ENCODE results near the gene HACD2.
"Not testable (repeated sequence)": the region's sequence is repeated elsewhere in the genome, so short reads cannot be mapped to it uniquely, and the experiment has no call there.

HACD2 gene

DNA sequence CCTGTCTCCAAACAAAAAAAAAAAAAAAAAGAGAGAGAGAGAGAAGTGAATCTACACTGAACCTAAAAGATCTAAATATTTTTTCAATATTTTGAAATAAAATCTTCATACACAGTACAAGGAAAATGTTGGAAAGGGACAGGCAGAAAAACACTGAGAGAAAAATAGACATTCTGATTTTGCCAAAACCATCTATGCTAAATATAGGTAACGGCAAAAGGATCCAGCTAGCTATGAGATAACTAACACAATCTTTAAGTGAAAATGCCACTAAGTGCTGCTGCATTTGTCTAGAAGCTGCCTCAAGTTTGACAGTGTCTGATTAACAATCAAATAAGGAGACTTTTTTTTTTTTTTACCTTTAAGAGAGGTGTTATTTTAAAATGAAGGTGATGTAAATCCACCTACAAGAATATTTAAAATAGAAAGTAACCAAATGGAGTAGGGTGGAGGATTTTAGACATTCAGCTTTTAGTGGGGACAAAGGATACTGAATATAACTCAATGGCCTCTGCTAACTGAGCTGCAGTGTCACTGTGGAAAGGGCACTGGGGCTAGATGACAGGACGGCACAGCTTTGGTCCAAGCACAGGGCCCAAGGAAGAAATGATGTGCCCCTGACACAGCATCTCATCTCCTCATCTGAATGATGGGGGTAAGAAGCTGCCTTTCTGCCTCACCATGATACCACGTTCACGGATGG, 62.4 kb downstream of the HACD2 start:
- no peak for DNase-seq

DNA sequence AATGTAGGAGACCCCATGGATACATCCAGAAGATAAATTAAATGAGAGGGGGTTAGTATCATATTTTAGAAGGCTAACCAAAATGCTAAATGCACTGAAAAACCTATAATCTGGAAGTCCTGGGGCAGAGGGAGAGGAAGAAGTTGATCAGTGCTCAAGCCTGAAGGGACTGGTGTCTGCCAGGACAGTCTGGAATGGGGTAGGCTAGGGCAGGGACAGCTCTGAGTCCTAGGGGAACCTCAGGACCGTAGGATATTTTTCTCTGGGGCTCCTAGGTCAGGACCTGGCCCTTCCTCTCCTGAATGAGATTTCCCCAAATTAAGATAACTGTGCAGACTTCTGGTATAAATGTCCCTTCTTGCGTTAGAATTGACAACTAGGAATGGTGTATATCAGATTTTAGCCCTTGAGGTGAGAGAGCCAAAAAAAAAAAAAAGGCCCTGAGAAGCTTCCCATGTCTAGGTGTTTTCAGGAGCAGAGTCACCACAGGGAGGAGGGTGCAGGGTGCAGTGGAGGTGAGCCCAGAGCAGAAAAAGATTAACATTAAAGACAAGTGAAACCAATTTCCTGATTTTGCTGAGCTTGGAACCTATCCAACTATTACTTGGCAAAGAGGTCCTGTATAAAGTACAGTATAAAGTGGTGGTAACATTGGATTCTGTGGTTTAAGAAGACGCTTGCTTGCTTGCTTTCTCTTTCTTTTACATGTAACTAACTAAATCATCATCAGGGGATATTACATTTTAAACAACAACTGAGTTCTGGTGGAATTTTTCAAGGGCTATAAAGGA, 63.5 kb downstream of the HACD2 start:
- DNase-seq: no peak

DNA sequence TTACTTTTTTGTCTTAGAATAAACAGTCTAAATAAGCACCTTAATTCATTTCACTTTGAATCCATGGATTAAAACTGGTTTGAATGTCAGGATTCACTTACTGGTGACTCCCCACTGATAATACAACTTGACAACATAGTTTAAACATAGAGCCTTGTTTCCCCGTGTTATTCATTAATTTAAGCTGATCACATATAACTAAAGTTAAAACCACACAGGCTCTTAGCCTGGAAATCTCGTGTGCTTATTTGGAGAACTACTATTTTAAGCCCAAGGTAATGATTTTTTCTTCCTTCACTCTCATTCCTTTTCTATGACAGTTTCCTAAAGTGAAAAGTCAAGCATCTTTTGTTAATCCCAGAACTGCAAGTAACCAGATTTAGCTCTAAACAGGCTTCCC, 64.2 kb downstream of the HACD2 start:
- no peak for DNase-seq

- no peak for DNase-seq
Measured at GRCh38 chr3:123518892-123519485, 65.9 kb downstream of the HACD2 start.

DNA sequence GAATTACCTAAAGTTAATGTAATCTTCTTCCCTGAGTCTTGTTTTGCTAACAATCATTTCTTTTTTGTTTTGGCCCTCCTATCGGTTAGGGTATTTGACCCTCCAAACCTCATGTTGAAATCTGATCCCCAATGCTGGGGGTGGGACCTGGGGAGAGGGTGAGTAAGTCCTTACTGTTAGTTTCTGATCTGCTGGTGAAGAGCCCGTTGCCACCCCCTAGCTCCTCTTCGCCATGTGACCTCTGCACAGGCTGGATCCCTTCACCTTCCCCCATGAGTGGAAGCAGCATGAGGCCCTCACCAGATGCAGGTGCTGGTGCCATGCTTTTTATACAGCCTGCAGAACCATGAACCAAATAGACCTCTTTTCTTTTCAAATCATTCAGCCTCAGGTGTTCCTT, 73.1 kb downstream of the HACD2 start:
- no peak for DNase-seq

DNA sequence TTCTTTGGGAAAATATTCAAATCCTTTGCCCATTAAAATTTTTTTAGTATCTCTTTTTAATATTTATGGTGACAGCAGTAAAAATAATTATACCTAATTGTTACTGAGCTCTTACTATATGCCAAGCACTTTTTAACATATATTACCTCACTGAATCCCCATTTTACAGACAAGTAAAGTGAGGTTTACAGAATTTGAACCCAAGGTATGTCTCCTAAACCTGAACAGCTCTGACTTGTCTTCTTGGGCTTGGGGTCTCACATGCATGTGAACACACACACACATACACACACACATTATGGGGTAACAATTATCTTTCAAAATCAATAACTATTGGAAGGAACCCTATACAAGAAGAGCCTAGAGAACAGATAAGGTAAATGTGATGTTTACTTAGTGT, 73.8 kb downstream of the HACD2 start:
- DNase-seq: no peak

GRCh38 chr3:123508178-123508577, 76.7 kb downstream of the HACD2 start:
- DNase-seq: no peak

- DNase-seq: no peak
Measured at GRCh38 chr3:123505820-123506219, 79.0 kb downstream of the HACD2 start.

DNA sequence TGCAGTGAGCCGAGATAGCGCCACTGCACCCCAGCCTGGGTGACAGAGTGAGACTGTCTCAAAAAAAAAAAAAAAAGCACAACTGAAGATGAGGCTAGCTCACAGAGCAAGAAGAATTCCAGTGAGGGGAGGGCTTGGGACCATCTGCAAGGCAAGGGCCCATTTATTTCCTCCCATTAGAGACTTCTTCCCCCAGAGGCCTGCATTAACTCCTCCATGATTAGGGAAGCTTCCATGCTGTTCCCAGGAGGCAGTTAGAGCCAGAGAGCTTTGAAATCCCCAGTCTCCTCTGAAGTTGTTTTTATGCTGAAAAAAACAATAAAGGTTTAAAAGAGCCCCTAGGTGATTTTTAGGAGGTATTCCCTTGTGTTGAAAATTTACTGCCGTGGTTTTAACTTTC, 81.7 kb downstream of the HACD2 start:
- DNase-seq: no peak

DNA sequence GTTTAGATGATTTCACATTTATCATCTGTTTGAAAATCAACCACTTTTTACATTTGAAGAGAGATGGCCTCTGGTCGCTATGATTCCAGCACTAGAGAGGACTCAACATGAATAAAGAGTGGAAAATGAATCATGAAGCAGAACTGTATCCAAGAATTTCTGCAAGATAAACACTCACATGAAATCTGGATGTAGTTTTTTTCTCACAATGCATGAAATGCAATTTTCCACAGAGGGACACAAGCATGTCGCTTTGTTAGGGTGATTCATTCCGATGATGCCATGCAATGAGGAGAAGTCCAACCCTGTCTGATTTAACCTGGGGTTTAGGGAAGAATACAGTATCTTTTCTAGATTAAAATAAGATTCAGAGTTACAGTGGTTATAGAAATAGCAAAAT, 85.5 kb downstream of the HACD2 start:
- no peak for DNase-seq

DNA sequence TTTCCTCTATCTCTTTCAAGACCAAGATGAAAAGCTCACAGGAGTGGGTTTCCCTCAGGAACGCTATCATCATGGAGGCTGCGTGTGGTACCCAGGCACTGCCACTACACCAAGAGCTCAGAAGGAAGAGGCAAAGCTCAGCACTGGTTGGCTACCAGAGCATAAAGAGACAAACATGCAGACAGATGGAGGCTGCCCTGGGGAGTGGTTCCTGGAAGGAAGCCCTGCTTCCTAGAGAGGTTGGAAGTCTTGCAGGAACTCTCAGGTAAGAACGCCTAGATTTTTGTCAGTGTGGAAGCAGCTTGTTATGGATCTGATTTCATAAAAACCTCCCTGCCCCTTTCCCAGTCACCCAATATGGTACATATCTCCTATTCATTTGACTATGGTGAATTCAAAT, 86.1 kb downstream of the HACD2 start:
- DNase-seq: no peak

- no peak for DNase-seq
Measured at GRCh38 chr3:123493912-123494311, 90.9 kb downstream of the HACD2 start.

GRCh38 chr3:123491966-123492587, 92.8 kb downstream of the HACD2 start:
- no peak for DNase-seq

DNA sequence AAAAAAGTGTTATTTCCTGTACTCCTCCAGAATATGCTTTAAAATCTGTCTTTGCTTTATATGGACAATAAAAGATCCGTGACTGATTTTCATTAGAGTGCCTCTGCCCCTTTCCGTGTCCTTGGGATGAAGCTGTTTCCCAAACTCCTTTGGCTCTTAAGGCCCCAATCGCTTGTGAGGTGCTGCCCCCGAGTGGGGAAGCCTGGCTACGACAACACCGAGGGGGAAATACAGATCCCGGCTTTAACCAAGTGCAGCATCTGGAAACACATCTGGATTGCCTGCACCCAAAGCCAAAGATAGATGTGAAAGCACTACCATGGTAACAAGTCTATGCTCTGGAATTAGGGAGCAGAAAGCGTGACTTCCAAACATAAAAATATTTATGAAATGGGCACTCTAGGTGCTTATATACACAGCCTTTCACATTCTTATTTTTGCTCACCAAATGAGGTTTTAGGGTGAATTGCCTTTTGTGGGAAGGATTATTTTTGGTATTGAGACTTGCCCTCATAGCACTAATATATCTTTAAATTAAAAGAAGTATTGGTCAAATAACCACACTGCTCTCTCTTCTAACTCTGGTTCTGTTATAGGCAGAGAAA, 95.4 kb downstream of the HACD2 start:
- DNase-seq: no peak

- no peak for DNase-seq
Measured at GRCh38 chr3:123488645-123489347, 96.1 kb downstream of the HACD2 start.

GRCh38 chr3:123487063-123487462, 97.8 kb downstream of the HACD2 start:
- not testable (repeated sequence) for DNase-seq

GRCh38 chr3:123486460-123486859, 98.4 kb downstream of the HACD2 start:
- no peak for DNase-seq

- DNase-seq: no peak
Measured at GRCh38 chr3:123485551-123485950, 99.3 kb downstream of the HACD2 start.

DNA sequence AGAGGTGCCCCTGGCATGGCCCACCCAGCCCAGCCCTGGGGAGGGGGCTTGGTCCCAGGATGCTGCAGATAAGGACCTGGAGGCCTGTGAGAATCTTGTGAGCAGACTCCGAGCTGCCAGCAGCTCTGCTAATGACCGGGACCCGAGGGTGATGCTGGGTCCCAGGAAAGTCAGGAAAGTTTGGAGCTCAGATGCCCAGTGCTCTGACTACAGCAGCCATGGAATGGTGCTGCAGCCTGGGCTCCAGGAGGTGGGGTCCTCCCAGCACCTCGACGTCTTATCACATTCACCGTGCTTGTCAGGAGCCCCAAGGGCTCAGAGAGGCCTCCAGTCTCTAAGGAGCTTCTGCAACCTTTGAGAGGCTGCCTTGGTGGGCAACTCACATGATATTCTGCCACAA, 101.7 kb downstream of the HACD2 start:
- no peak for DNase-seq

- DNase-seq: no peak
Measured at GRCh38 chr3:123481722-123482457, 103.0 kb downstream of the HACD2 start.

GRCh38 chr3:123481071-123481470, 103.8 kb downstream of the HACD2 start:
- DNase-seq: no peak

DNA sequence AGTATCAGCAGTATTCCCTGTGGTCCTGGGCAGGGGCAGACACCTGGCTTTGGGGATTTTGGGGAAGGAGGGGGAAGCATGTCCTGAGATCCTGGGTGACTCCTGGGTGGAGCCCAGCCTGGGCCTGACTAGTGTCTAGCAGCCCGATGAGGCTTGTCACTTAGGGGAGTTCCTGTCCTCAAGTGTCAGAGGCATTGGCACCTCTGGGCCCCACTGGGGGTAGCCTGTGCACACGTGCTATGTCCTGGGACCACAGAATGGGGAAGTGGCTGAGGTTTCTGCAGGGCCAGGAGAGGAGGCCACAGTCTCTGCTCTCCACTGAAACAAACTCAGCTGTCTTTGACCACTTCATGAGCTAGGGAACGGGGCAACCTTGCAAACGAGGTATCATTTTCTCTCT, 104.4 kb downstream of the HACD2 start:
- no peak for DNase-seq
